ENCODE data around the gene MATN4.
A peak's percentile ranks its signal among the peaks of the same experiment; 100 is the strongest.

DNA sequence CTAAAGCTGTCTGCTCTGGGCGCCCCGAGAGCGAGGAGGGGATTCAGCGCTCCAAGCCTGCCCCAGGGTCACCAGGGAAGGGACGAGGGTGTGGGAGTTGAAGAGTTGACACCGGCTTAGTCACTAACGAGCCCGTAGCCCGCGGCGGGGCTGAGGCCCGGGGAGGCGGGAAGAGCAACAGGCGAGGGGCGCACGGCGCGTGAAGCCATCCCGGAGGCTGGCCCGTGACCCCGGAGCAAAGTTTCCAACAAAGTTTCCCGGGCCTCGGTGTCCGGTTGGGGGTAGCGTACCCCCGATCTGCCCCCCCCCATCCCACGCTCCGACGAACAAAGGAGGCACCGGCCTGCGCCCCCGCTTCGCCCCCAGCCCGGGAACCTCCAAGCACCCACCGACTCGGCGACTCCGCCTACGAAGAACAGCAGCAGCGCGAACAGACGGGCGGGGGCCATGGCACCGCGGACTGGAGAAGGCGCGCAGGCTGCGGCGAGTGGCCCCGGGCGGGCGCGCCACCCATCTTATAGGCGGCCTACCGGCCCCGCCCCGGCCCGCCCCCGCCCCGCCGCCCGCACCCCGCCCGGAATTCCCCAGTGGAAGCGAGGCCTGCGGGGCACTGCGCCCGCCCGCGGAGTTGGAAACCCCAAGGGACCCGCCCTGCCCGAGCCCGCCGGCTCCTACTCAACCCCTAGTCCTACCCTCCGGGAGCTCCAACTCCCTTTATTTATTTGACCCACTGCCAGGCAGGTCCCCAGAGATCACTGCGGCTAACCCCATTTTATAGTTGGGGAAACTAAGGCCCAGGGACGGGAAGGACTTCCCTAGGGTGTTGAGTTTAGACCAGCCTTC, 40.1 kb upstream of the MATN4 start, which contains the start of gene SDC4:
- peak in 1 of 2 donors; percentile 93 for TF ChIP-seq POLR2A (IDR thresholded peaks at IDR 0.05)
- TF ChIP-seq, protein P1, sequence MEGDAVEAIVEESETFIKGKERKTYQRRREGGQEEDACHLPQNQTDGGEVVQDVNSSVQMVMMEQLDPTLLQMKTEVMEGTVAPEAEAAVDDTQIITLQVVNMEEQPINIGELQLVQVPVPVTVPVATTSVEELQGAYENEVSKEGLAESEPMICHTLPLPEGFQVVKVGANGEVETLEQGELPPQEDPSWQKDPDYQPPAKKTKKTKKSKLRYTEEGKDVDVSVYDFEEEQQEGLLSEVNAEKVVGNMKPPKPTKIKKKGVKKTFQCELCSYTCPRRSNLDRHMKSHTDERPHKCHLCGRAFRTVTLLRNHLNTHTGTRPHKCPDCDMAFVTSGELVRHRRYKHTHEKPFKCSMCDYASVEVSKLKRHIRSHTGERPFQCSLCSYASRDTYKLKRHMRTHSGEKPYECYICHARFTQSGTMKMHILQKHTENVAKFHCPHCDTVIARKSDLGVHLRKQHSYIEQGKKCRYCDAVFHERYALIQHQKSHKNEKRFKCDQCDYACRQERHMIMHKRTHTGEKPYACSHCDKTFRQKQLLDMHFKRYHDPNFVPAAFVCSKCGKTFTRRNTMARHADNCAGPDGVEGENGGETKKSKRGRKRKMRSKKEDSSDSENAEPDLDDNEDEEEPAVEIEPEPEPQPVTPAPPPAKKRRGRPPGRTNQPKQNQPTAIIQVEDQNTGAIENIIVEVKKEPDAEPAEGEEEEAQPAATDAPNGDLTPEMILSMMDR (IDR thresholded peaks at IDR 0.05), result peak in 1 of 4 experiments; percentile 5

Measured in uterus (tissue), 2 donors.